Naive thymus-derived CD4-positive, alpha-beta T cell (primary cell): Measurements from ENCODE around the gene FLNC. TPM values are rescaled to one million over a fixed set of nuclear protein-coding genes. Genes with fewer than 3 reads are reported as not detected.

ENCODE experiments used
- ATAC-seq: fragments of 150-1000 bp; cut with Tn5 transposase; 2 replicates; pipeline ENCODE4 v1.10.0; 2021; ENCODE audit warnings: mild to moderate bottlenecking, moderate library complexity
- CTCF ChIA-PET: fragments of 350-600 bp; sonication (Branson Sonifier 250); formaldehyde crosslinking; loops from one replicate; lab custom pipeline; 2021; ENCODE audit warnings: antibody characterized with exemption; lab: Charles Lee
- POLR2A ChIA-PET: fragments of 350-600 bp; sonication (Branson Sonifier 250); formaldehyde crosslinking; loops from one replicate; lab custom pipeline; 2021; ENCODE audit warnings: antibody characterized with exemption, inconsistent platforms; lab: Charles Lee
- DNase-seq, 9 donors: peaks; one replicate each; pipeline versions ENCODE4 v3.0.0 to v3.0.0-alpha.2; 2020 to 2022; ENCODE audit warnings: mixed read lengths in 1 of 9
- H3K27ac ChIP-seq: one replicate; pipeline ENCODE4 v1.7.0; 2013; ENCODE audit warnings: mild to moderate bottlenecking, low read depth, low read length, moderate library complexity
- H3K27me3 ChIP-seq, 2 donors: one replicate each; pipeline ENCODE4 v1.7.0; 2013; ENCODE audit warnings: low read length in 2 of 2, mild to moderate bottlenecking in 2 of 2, moderate library complexity in 2 of 2; ENCODE audit not compliant: control insufficient read depth in 2 of 2, insufficient read depth in 2 of 2
- H3K36me3 ChIP-seq, 3 experiments: 1 replicate in 2 of 3; 2 replicates in 1 of 3; pipeline ENCODE4 v1.7.0; 2013; ENCODE audit warnings: low read length in 3 of 3, mild to moderate bottlenecking in 3 of 3, moderate library complexity in 1 of 3; ENCODE audit not compliant: insufficient read depth in 3 of 3, control insufficient read depth in 2 of 3
- H3K4me1 ChIP-seq, 2 donors: one replicate each; pipeline ENCODE4 v1.7.0; 2013; ENCODE audit warnings: low read length in 2 of 2, mild to moderate bottlenecking in 2 of 2, moderate library complexity in 1 of 2; ENCODE audit not compliant: control insufficient read depth in 2 of 2, insufficient read depth in 2 of 2
- H3K4me3 ChIP-seq: 2 replicates; pipeline ENCODE4 v1.7.0; 2013; ENCODE audit warnings: mild to moderate bottlenecking, low read length
- H3K9me3 ChIP-seq, 3 experiments: 1 replicate in 2 of 3; 2 replicates in 1 of 3; pipeline ENCODE4 v1.7.0; 2013; ENCODE audit warnings: low read length in 3 of 3; ENCODE audit not compliant: control insufficient read depth in 2 of 3
- H3K27ac Mint-ChIP-seq, 9 donors: one replicate each; pipeline ENCODE4 v1.8.0; 2020 to 2022; ENCODE audit warnings: mixed read lengths in 9 of 9, mild to moderate bottlenecking in 8 of 9, moderate library complexity in 5 of 9, inconsistent platforms in 2 of 9
- H3K27me3 Mint-ChIP-seq, 5 donors: one replicate each; pipeline ENCODE4 v1.8.0; 2021 to 2022; ENCODE audit warnings: mixed read lengths in 5 of 5, mild to moderate bottlenecking in 1 of 5
- H3K36me3 Mint-ChIP-seq, 5 donors: one replicate each; pipeline ENCODE4 v1.8.0; 2020 to 2022; ENCODE audit warnings: mixed read lengths in 5 of 5, mild to moderate bottlenecking in 3 of 5, inconsistent platforms in 1 of 5
- H3K4me1 Mint-ChIP-seq, 7 donors: one replicate each; pipeline ENCODE4 v1.8.0; 2020 to 2022; ENCODE audit warnings: mixed read lengths in 7 of 7, mild to moderate bottlenecking in 3 of 7, inconsistent platforms in 1 of 7
- H3K4me3 Mint-ChIP-seq, 10 donors: one replicate each; pipeline ENCODE4 v1.8.0; 2020 to 2022; ENCODE audit warnings: mild to moderate bottlenecking in 10 of 10, mixed read lengths in 10 of 10, moderate library complexity in 6 of 10, inconsistent platforms in 2 of 10
- H3K9me3 Mint-ChIP-seq, 11 donors: one replicate each; pipeline ENCODE4 v1.8.0; 2020 to 2022; ENCODE audit warnings: mixed read lengths in 11 of 11, mild to moderate bottlenecking in 4 of 11, inconsistent platforms in 1 of 11, moderate library complexity in 1 of 11
- intact Hi-C, 2 donors: fragments of 100-400 bp; cut with micrococcal nuclease; formaldehyde crosslinking; loops; one replicate each; pipeline ENCODE4 v1.15.1; 2023
- polyA plus RNA-seq, 2 donors: library from polyadenylated mRNA; unstranded; fragments of 300-500 nt; fragmentation: Illumina TruSeq; gene quantifications; one replicate each; pipeline ENCODE4 v1.2.3, GENCODE V29; 2021
- total RNA-seq, 6 experiments: library from RNA in 5 of 6; stranded (reverse) in 5 of 6; gene quantifications; 1 replicate in 5 of 6; 2 replicates in 1 of 6; pipeline ENCODE4 v1.2.3 and lab custom pipeline; 2021 to 2026

FLNC gene
- total and polyA plus RNA-seq, 7 experiments from 2014 or later: 0.05 to 0.19 TPM; not detected in 5

GRCh38 chr7:128829391-128830166 is 627 bp upstream of the FLNC start:
- Histone ChIP-seq H3K27me3 (peaks cover 3 to 15% of the 10 kb centered on the region in 2 donors), H3K4me1 (peaks cover 0 to 9% of the 10 kb centered on the region in 2 donors), H3K9me3 (no peaks in the 10 kb centered on the region), H3K27ac (no peak overlapping the region), H3K4me3 (no peak overlapping the region), H3K36me3 (no peaks in the 10 kb centered on the region)
- peak overlapping the region in 9 of 10 donors; percentile 39 to 86 (median 63) for H3K4me3 Mint-ChIP-seq
- POLR2A ChIA-PET: no interaction called here
- no peaks in the 10 kb centered on the region for H3K9me3 Mint-ChIP-seq
- CTCF ChIA-PET: no interaction called here
- no peak for DNase-seq
- peaks cover 26 to 61% (median 32%) of the 10 kb centered on the region in 5 donors for H3K27me3 Mint-ChIP-seq
- H3K36me3 Mint-ChIP-seq: no peaks in the 10 kb centered on the region
- peaks cover 5 to 18% (median 13%) of the 10 kb centered on the region in 7 donors for H3K4me1 Mint-ChIP-seq
- intact Hi-C loops: no loop called here
- peak overlapping the region in 2 of 9 donors; percentile 15 to 70 for H3K27ac Mint-ChIP-seq
- ATAC-seq: no peak

- ChIA-PET POLR2A (interaction anchor here (1.1 kb wide), 1 partner anchor 92 kb away, joined by 4 read pairs; the partner anchor contains the start of gene CALU), CTCF (interaction anchor here (0.5 kb wide), 1 partner anchor 464 kb away, joined by 3 read pairs; no protein-coding TSS in a partner anchor)
- H3K36me3 Mint-ChIP-seq: no peaks in the 10 kb centered on the region
- Histone ChIP-seq H3K36me3 (no peaks in the 10 kb centered on the region), H3K27ac (no peak overlapping the region), H3K4me3 (no peak overlapping the region), H3K9me3 (no peaks in the 10 kb centered on the region), H3K27me3 (peaks cover 3 to 15% of the 10 kb centered on the region in 2 donors), H3K4me1 (peaks cover 0 to 9% of the 10 kb centered on the region in 2 donors)
- peak overlapping the region in 9 of 10 donors; percentile 52 to 86 (median 76) for H3K4me3 Mint-ChIP-seq
- ATAC-seq (peak; percentile 11), DNase-seq (peak in 2 of 9 donors; percentile 15 to 25)
- peaks cover 25 to 64% (median 28%) of the 10 kb centered on the region in 5 donors for H3K27me3 Mint-ChIP-seq
- peaks cover 5 to 18% (median 13%) of the 10 kb centered on the region in 7 donors for H3K4me1 Mint-ChIP-seq
- no peaks in the 10 kb centered on the region for H3K9me3 Mint-ChIP-seq
- no peak overlapping the region for H3K27ac Mint-ChIP-seq
- intact Hi-C loops: no loop called here
Observed at GRCh38 chr7:128831178-128831993, 1.2 kb downstream of the FLNC start.

GRCh38 chr7:128831994-128832879 is 2.0 kb downstream of the FLNC start:
- Histone ChIP-seq H3K4me1 (peaks cover 0 to 9% of the 10 kb centered on the region in 2 donors), H3K36me3 (no peaks in the 10 kb centered on the region), H3K9me3 (no peaks in the 10 kb centered on the region), H3K27me3 (peaks cover 3 to 15% of the 10 kb centered on the region in 2 donors), H3K27ac (no peak overlapping the region), H3K4me3 (no peak overlapping the region)
- intact Hi-C loops: no loop called here
- no peak for ATAC-seq
- Mint-ChIP-seq H3K27me3 (peaks cover 20 to 56% (median 26%) of the 10 kb centered on the region in 5 donors), H3K4me1 (peaks cover 5 to 18% (median 13%) of the 10 kb centered on the region in 7 donors), H3K4me3 (peak overlapping the region in 4 of 10 donors; percentile 58 to 86 (median 82)), H3K27ac (no peak overlapping the region), H3K9me3 (no peaks in the 10 kb centered on the region), H3K36me3 (no peaks in the 10 kb centered on the region)
- POLR2A ChIA-PET: no interaction called here
- DNase-seq: no peak
- CTCF ChIA-PET: interaction anchor here (0.5 kb wide), 1 partner anchor 465 kb away, joined by 3 read pairs; no protein-coding TSS in a partner anchor

GRCh38 chr7:128832880-128833147 is 2.6 kb downstream of the FLNC start:
- POLR2A ChIA-PET: no interaction called here
- no peak overlapping the region for H3K27ac Mint-ChIP-seq

GRCh38 chr7:128833148-128833945 is 3.1 kb downstream of the FLNC start:
- DNase-seq (no peak), ATAC-seq (no peak)
- Histone ChIP-seq H3K9me3 (no peaks in the 10 kb centered on the region), H3K27me3 (peaks cover 3 to 13% of the 10 kb centered on the region in 2 donors), H3K4me1 (peaks cover 0 to 9% of the 10 kb centered on the region in 2 donors), H3K36me3 (no peaks in the 10 kb centered on the region), H3K4me3 (no peak overlapping the region), H3K27ac (no peak overlapping the region)
- peaks cover 5 to 18% (median 13%) of the 10 kb centered on the region in 7 donors for H3K4me1 Mint-ChIP-seq
- CTCF ChIA-PET: interaction anchor here (0.7 kb wide), 1 partner anchor 1924 kb away, joined by 3 read pairs; no protein-coding TSS in a partner anchor
- H3K4me3 Mint-ChIP-seq: no peak overlapping the region
- intact Hi-C loops: no loop called here
- no peaks in the 10 kb centered on the region for H3K9me3 Mint-ChIP-seq
- POLR2A ChIA-PET: interaction anchor here (0.7 kb wide), 1 partner anchor 70 kb away, joined by 3 read pairs; no protein-coding TSS in a partner anchor
- H3K27ac Mint-ChIP-seq: no peak overlapping the region
- H3K36me3 Mint-ChIP-seq: no peaks in the 10 kb centered on the region
- peaks cover 10 to 48% (median 18%) of the 10 kb centered on the region in 5 donors for H3K27me3 Mint-ChIP-seq

More at GRCh38 chr7:128832880-128833147, 2.6 kb downstream of the FLNC start:
- Histone ChIP-seq H3K27me3 (peaks cover 3 to 15% of the 10 kb centered on the region in 2 donors), H3K36me3 (no peaks in the 10 kb centered on the region), H3K4me3 (no peak overlapping the region), H3K4me1 (peaks cover 0 to 9% of the 10 kb centered on the region in 2 donors), H3K27ac (no peak overlapping the region), H3K9me3 (no peaks in the 10 kb centered on the region)
- Mint-ChIP-seq H3K9me3 (no peaks in the 10 kb centered on the region), H3K4me3 (no peak overlapping the region), H3K27me3 (peaks cover 15 to 54% (median 23%) of the 10 kb centered on the region in 5 donors), H3K36me3 (no peaks in the 10 kb centered on the region), H3K4me1 (peaks cover 5 to 18% (median 13%) of the 10 kb centered on the region in 7 donors)
- ATAC-seq (no peak), DNase-seq (no peak)
- CTCF ChIA-PET: interaction anchor here (0.7 kb wide), 1 partner anchor 1924 kb away, joined by 3 read pairs; no protein-coding TSS in a partner anchor
- intact Hi-C loops: no loop called here
